ENCODE results near the gene THUMPD3.

DNA sequence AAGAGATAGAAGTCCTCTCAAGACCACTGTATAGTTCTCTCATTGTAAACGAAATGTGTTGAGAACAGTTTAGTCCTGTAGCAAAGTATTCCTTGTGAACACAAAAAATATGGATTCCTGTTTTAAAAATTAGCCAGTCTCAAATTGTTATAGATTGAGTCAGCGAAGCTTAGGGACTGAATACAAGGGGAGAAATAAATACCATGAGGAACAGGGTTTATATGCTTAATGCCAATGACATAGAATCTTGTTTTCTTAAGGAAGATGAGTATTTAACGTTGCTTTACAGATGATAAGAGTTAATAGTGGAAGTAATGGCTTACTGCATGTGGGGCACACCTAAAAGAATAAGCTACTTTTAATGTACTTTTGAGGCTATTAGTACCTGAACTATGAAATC is 72.5 kb downstream of the THUMPD3 start:
- no peak for TF ChIP-seq ZFX (CRISPR knock-in tag; IDR thresholded peaks at IDR 0.05)
- no peak for TF ChIP-seq REST (IDR thresholded peaks at IDR 0.05; ENCODE audit: borderline replicate concordance)
- TF ChIP-seq REST (CRISPR knock-in tag; IDR thresholded peaks at IDR 0.05; ENCODE audit: low read depth): no peak
- TF ChIP-seq RBM34 (IDR thresholded peaks at IDR 0.05; ENCODE audit: borderline replicate concordance, insufficient read depth, low read length): no peak
- TF ChIP-seq POLR2A (conservative IDR thresholded peaks at IDR 0.05): no peak
- TF ChIP-seq SMAD1 (IDR thresholded peaks at IDR 0.05; ENCODE audit: low read depth, low read length, partially characterized antibody): no peak
- TF ChIP-seq EP300 (IDR thresholded peaks at IDR 0.05; ENCODE audit: low read length): no peak
- TF ChIP-seq, protein P1, sequence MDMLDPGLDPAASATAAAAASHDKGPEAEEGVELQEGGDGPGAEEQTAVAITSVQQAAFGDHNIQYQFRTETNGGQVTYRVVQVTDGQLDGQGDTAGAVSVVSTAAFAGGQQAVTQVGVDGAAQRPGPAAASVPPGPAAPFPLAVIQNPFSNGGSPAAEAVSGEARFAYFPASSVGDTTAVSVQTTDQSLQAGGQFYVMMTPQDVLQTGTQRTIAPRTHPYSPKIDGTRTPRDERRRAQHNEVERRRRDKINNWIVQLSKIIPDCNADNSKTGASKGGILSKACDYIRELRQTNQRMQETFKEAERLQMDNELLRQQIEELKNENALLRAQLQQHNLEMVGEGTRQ (CRISPR knock-in tag; IDR thresholded peaks at IDR 0.05): no peak
- TF ChIP-seq, protein P2, sequence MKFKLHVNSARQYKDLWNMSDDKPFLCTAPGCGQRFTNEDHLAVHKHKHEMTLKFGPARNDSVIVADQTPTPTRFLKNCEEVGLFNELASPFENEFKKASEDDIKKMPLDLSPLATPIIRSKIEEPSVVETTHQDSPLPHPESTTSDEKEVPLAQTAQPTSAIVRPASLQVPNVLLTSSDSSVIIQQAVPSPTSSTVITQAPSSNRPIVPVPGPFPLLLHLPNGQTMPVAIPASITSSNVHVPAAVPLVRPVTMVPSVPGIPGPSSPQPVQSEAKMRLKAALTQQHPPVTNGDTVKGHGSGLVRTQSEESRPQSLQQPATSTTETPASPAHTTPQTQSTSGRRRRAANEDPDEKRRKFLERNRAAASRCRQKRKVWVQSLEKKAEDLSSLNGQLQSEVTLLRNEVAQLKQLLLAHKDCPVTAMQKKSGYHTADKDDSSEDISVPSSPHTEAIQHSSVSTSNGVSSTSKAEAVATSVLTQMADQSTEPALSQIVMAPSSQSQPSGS (CRISPR knock-in tag; IDR thresholded peaks at IDR 0.05): no peak
- TF ChIP-seq CTCF (IDR thresholded peaks at IDR 0.05 in 2 of 3, conservative IDR thresholded peaks at IDR 0.05 in 1 of 3; ENCODE audit: insufficient read depth in 2 of 3, low read depth in 1 of 3, low read length in 3 of 3): no peak
- TF ChIP-seq NR0B1 (IDR thresholded peaks at IDR 0.05; ENCODE audit: partially characterized antibody): no peak
- no peak for TF ChIP-seq TCF3 (CRISPR knock-in tag; IDR thresholded peaks at IDR 0.05)
